ENCODE measurements around the gene TINAG. TPM values are rescaled to one million over a fixed set of nuclear protein-coding genes. Genes with fewer than 3 reads are reported as not detected.

Gene TINAG
- total and polyA plus RNA-seq, 2 of the 13 experiments (the other 11 are each of a cell fraction or from before 2014, with no cell fraction given): 0.08 to 0.15 TPM

- TF ChIP-seq KDM4B (CRISPR knock-in tag; IDR thresholded peaks at IDR 0.05) (no peak), KMT2B (CRISPR knock-in tag; IDR thresholded peaks at IDR 0.05) (no peak), PRMT3 (CRISPR knock-in tag; IDR thresholded peaks at IDR 0.05; ENCODE audit: borderline replicate concordance, low read depth) (no peak)
Measured at GRCh38 chr6:54291738-54292137, 16.5 kb upstream of the TINAG start (continued).

- no peak overlapping the region for H3K4me2 ChIP-seq (ENCODE audit: low read depth, low read length)
- H3K79me2 ChIP-seq (ENCODE audit: insufficient read depth, low read length): no peaks in the 10 kb centered on the region
- H2AFZ ChIP-seq (ENCODE audit: low read length): no peak overlapping the region
- ATAC-seq (no peak), FAIRE-seq (no peak), DNase-seq (ENCODE audit: low spot score) (no peak)
- in situ Hi-C loops (cut with HindIII; ENCODE audit: extremely low pct_ligation_motif_present, low pct_unique_long_range_greater_than_20kb) (no loop called here), intact Hi-C loops (cut with micrococcal nuclease; ENCODE audit: unreplicated experiment) (no loop called here)
- H3K9me3 ChIP-seq (ENCODE audit: low read length): no peaks in the 10 kb centered on the region
- H3K4me3 ChIP-seq (replicated peaks in 1 of 3; ENCODE audit: insufficient read depth in 1 of 3, low read depth in 2 of 3, low read length in 3 of 3): no peak overlapping the region
- TF ChIP-seq, protein P1, sequence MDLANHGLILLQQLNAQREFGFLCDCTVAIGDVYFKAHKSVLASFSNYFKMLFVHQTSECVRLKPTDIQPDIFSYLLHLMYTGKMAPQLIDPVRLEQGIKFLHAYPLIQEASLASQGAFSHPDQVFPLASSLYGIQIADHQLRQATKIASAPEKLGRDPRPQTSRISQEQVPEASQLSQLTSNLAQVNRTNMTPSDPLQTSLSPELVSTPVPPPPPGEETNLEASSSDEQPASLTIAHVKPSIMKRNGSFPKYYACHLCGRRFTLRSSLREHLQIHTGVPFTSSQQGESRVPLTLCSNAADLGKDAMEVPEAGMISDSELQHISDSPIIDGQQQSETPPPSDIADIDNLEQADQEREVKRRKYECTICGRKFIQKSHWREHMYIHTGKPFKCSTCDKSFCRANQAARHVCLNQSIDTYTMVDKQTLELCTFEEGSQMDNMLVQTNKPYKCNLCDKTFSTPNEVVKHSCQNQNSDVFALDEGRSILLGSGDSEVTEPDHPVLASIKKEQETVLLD (CRISPR knock-in tag; IDR thresholded peaks at IDR 0.05; ENCODE audit: low read depth): no peak
- TF ChIP-seq TRIM22 (IDR thresholded peaks at IDR 0.05) (no peak), ELF3 (CRISPR knock-in tag; IDR thresholded peaks at IDR 0.05) (no peak), GATA4 (IDR thresholded peaks at IDR 0.05; ENCODE audit: borderline replicate concordance, low read depth) (no peak), KMT2B (CRISPR knock-in tag; IDR thresholded peaks at IDR 0.05) (no peak), ZBTB7B (CRISPR knock-in tag; IDR thresholded peaks at IDR 0.05) (no peak), ZNF782 (CRISPR knock-in tag; IDR thresholded peaks at IDR 0.05; ENCODE audit: borderline replicate concordance) (no peak)
- BruUV-seq (replicated peaks): no TSS peak
- H3K9ac ChIP-seq (ENCODE audit: insufficient read depth, low read depth, low read length): no peak overlapping the region
- no peaks in the 10 kb centered on the region for H3K36me3 ChIP-seq (replicated peaks in 1 of 2; ENCODE audit: control insufficient read depth in 1 of 2, insufficient read depth in 2 of 2, low read length in 2 of 2)
- no peak overlapping the region for H3K27ac ChIP-seq (ENCODE audit: extremely low read length, insufficient read depth, low read length)
- 26% methylated on average over 8 of the region's 8 CpGs for WGBS (ENCODE audit: low lambda C conversion rate)
- no peaks in the 10 kb centered on the region for H3K27me3 ChIP-seq (ENCODE audit: control insufficient read depth in 1 of 2, insufficient read depth in 2 of 2, low read length in 2 of 2)
- no peaks in the 10 kb centered on the region for H4K20me1 ChIP-seq (ENCODE audit: insufficient read depth, low read length)
- POLR2A ChIA-PET: no interaction called here
- CTCF ChIA-PET (ENCODE audit: low intra/inter-chr PET ratio, low total read pairs): no interaction called here
- H3K4me1 ChIP-seq (ENCODE audit: insufficient read depth, low read length): no peaks in the 10 kb centered on the region
Measured at GRCh38 chr6:54294965-54295532, 13.2 kb upstream of the TINAG start.
